Measurements from ENCODE around the gene GOSR2.

DNA sequence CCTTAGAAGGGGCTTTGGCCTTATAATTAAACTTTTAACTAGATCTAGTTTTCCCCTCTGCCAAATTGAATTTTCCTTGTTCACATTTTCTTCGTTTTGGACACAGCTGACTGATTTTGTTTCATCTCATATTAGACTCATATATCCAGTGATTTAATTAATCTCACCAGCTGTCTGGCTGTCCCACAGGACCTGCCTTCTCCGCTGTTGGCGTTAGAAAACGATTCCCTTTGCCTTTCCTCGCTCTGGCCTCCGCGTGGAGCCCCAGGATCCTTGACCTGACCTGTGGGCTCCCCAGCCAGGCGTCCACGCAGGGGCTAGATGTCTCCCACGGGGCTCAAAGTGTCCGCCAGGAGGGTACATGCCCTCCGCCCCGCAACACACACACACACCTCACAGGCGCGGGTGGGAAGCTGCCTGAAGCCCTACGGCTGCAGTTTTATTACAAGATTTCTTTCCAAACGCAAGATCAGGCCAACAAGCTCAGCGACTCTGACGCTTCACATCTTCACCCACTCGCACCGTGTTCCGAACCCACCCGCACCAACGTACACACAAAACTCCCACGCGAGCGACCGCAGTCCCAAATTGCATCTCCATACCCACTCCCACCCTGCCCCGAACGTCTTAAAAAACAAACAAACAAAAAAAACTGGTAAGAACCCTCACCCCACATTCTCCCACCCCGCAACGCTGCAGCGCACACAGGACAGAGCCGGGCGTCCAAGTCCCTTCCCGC lies 55.0 kb downstream of the GOSR2 start:
- TF ChIP-seq, protein P1, sequence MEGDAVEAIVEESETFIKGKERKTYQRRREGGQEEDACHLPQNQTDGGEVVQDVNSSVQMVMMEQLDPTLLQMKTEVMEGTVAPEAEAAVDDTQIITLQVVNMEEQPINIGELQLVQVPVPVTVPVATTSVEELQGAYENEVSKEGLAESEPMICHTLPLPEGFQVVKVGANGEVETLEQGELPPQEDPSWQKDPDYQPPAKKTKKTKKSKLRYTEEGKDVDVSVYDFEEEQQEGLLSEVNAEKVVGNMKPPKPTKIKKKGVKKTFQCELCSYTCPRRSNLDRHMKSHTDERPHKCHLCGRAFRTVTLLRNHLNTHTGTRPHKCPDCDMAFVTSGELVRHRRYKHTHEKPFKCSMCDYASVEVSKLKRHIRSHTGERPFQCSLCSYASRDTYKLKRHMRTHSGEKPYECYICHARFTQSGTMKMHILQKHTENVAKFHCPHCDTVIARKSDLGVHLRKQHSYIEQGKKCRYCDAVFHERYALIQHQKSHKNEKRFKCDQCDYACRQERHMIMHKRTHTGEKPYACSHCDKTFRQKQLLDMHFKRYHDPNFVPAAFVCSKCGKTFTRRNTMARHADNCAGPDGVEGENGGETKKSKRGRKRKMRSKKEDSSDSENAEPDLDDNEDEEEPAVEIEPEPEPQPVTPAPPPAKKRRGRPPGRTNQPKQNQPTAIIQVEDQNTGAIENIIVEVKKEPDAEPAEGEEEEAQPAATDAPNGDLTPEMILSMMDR (conservative IDR thresholded peaks at IDR 0.05; ENCODE audit: low read depth, low read length): no peak
- TF ChIP-seq RFX5 (IDR thresholded peaks at IDR 0.05; ENCODE audit: low read depth, low read length) (no peak), POLR2A (IDR thresholded peaks at IDR 0.05; ENCODE audit: low read depth, low read length) (no peak), NFE2L2 (IDR thresholded peaks at IDR 0.05; ENCODE audit: low read depth, low read length) (no peak), FOS (IDR thresholded peaks at IDR 0.05; ENCODE audit: low read depth, low read length) (no peak)
- TF ChIP-seq, protein P2, sequence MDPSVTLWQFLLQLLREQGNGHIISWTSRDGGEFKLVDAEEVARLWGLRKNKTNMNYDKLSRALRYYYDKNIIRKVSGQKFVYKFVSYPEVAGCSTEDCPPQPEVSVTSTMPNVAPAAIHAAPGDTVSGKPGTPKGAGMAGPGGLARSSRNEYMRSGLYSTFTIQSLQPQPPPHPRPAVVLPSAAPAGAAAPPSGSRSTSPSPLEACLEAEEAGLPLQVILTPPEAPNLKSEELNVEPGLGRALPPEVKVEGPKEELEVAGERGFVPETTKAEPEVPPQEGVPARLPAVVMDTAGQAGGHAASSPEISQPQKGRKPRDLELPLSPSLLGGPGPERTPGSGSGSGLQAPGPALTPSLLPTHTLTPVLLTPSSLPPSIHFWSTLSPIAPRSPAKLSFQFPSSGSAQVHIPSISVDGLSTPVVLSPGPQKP (IDR thresholded peaks at IDR 0.05; ENCODE audit: borderline replicate concordance, low read depth, low read length): no peak
